HG03469 (cell line): ENCODE measurements around the gene MYLK.
"Not testable (repeated sequence)": the region's sequence is repeated elsewhere in the genome, so short reads cannot be mapped to it uniquely, and the experiment has no call there.

ENCODE experiments used
- ATAC-seq: cut with Tn5 transposase; IDR thresholded peaks from one replicate; pipeline ENCODE4 v1.9.1; 2021; ENCODE audit warnings: mild to moderate bottlenecking, moderate library complexity, moderate number of reproducible peaks; ENCODE audit not compliant: unreplicated experiment

The MYLK gene

DNA sequence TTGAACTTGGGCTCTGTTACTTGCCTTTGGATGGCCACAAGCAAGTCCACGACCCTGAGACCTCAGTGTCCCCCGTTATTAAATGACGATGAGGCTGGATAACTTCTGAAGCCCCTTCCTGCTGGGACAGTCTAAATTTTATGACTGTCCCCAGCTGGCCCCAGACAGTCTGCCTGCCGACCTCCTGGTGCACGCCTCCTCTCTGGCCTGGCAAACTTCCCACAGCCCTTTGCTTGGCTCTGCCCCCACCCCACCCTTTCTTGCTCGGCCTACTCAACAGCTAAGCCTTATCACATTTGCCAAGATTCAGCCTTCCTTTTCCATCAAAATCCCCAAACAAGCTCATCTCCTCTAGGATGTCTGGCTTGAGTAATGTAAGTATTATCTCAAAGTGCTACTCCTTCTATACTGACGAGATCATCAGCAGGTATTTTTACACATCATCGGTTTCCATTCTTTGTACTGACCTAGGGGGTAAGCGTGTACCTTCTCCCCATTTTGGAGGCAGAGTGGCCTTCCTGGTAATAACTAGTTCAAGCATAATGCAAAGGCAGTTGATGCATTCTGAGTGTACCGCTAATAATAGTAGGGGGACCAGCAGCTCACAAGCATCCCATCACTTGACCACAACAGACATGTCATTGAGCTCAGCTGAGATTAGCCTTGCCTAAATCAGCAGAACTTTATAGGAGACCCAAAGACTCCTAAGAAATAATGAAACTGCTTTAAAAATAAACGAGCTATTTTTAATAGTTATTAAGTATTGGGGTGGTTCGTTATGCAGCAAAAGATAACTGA lies 178.4 kb downstream of the MYLK start:
- no peak for ATAC-seq

DNA sequence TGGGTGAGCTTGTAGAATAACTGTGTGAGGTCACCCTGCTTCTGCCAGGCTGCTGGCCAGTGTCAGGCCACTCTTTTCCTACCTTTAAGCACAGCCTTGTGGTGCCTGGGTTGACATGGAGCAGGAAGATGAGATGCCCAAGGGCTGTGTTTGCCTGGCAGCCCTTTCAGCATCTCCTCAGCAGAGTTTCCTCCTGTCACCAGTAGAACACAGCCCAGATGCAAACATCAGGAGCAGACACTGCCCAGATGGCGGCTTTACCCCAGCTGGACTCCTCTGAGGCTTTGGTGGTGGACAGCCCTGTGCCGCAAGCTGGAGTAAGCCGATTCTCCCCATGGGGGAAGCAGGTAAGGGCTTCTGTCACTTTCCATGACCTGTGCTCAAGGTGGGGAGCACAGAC lies 180.5 kb downstream of the MYLK start:
- ATAC-seq = not testable (repeated sequence)

DNA sequence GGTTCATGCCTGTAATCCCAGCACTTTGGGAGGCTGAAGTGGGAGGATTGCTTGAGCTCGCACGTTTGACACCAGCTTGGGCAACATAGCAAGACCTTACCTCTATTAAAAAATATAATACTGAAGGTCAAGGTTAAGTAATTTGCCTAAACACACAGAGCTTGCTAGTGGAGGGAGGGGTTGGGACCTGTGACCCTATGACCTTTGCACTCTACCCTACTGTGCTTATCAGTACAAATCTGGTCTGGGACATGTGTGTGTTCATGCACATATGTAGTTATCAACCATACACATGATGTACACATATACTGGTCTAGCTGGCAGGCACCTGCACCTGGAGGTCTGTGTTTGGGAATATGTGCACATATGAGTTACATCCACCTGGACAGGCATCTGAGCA lies 181.4 kb downstream of the MYLK start:
- no peak for ATAC-seq

DNA sequence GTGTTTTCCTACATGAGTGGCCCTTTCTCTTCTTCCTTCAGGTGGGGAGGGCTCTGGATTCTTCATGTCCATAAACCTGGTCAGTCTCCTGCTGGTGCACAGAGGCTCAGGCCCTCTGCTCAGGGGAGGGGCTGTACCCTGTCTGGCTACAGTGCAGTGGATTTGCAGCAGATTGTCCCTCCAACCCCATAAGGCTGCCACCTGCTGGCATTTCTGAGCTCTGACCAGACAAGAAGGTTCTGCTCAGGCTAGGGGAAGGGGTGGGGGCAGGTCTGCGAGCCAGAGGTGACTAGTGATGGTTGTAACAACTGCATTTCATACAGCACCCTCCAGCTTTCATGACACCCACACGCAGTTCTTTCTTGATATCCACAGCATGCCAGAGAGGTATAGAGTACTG lies 182.1 kb downstream of the MYLK start:
- ATAC-seq = not testable (repeated sequence)

DNA sequence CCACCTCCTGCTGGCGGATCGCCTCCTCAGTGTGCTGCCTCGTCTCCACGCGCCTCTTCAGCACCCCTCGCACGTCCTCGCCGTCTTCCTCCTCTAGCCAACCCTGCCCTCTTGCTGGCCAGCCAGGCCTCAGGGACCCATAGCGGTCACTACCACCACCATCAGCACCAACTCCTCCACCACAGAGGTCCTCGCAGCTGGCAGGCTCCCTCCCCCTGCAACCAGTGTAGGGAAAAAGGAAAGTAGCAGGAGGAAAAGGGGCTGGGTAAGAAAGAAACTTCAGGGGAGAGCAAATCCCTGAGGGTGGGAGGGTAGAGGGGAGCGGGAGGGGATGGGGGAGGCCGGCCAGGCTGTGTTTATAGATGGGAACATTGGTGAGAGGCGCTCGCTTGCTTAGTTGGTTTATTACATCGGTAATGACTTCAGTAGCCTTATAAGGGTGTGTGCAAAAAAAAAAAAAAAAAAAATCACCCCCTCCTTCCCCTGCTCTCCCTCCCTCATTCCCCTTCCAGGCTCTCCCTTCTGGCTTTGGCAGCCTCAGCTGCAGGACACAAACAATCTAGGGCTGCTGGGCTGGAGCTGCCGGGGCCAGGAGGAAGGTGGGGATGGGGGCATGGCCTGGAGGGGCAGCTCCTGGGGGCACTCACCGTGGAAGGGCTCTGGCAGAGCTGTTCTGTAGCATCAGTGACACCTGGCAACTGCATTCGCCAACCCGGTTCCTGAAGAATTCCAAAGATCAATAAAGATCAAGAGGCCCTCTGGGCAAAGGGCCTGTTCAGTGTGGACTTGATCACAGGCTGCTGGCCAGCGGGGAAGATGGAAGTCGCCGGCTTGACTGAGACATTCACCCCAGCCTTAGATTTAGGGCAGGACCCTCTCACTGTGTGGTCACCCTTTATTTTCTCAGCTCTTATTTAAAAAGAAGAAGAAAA lies 183.1 kb downstream of the MYLK start:
- ATAC-seq = no peak

DNA sequence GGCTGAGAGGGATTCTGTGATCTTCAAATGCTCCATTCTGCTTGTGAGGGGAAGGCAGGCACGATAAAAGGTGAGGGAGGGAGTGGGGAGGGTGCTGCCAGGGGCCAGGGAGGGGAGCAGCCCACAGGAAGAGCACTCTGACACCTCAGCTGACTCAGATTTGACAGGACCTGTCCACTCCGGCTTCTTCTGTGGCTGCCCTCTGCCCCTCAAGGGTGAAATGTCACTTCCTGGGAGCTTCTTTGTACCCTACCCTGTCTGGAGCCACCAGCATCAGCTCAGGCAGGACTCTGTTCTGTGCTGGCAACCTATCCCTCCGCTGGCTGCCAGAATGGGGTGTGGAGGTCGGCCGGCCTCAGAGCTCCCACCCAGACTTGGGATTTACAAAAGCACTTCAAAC lies 185.3 kb downstream of the MYLK start:
- ATAC-seq = no peak

DNA sequence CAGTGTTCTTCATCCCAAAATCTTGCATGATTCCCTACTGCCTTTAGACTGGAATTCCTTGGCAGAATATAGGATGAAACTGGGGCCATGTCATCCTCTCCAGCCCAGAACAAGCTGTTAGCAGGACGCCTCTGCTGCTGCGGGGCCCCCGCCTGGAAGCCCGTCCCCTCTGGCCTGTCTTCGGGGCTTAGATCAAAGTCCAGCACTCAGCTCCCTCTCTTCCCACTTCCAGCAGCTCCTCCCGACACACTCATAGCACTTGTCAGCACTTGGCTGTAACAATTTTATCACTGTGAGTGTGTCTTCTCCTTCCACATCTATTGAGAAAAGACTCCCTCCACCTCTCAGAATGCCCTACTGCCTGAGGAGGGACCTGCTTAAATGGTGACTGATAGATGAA lies 187.3 kb downstream of the MYLK start:
- no peak for ATAC-seq

DNA sequence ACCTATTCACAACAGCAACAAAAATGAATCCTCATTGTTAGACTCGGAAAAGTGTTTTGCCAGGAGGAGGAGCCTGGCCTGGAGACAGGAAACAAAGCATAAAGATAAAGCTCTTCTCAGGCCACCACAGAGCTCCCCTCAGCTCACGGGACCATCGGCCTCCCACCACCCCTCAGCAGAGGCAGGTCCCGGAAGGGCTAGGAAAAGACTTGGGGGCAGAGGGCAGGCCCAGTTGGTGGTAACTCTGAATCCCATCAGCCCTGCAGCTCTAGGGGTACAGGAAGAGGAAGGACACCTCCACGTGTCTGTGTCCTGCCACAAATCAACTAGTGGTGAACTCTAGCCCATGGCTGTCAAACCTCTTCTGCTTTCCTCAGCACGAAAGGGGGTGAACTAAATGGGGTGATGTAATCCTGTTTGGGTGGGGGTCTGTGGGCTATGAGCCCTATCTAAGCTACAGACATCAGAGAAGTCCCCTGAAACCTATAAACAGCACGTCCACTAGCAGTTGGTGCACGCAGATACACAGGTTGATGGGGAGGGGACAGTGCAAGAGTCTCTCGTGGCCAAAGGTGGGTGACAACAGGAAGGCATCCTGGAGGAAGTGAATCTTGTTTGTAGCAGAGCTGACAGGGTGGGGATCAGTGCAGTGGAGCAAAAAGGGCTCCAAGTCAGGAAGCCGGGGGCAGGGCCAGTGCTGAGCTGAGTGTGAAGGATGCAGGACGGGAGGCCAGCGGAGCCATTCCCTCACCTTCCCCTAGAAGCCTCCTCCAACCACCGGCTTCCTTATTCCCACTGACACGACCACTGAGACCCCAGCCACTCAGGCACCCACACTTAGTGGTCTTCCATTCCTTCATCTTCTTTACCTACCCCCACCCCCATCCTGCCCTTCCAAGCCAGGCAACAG lies 188.1 kb downstream of the MYLK start:
- ATAC-seq = no peak

DNA sequence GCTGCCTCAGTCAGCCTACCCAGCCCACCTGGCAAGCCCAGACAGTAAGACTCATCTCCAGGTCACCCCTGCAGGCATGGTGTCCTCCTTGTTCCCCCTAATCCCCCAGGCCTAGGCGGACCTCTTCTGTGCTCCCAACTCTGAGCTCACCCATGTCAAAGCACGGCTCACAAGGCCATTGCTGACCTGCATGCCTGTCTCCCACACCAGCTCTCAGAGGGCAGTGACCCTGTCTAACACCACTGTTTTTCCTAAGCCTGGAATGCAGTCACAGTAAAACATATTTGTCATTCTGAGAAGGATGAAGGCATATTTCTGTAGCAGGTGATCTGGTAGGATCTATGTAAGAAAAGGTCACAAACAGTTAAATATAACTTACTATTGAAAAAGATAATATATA lies 189.0 kb downstream of the MYLK start:
- no peak for ATAC-seq

DNA sequence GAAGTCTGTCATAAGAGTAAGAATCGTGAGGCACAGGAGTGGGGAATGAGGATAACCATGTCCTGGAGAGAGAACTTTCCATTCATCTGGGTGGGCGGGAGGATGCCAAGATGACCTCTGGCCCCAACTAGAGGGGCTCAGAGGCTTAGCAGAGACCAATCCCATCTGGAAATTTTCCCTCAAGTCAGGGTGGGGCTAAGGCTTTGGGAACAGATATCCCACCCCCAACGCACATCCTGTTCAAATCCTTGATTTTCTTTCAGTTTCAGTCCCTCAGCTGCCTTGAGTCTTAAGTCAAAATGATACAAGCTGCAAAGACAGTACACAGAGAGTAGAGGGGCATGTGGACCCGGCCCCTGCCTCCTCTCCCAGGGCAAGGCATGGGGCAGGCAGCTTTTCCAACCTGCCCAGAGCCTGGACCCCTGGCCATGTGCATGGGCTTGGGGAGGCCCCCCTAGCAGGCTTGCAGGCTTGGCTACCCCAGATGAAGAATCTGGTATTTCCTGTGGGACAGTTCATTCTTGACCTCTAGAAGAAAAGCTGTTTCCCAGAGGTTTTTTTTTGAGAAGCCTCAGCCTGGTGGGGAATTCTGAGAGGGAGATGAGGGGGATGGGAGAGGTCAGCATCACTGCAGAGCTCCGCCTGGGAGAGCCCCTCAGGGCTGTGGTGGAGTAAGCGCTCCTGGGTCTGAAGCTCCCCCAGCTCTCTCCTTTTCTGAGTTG lies 189.6 kb downstream of the MYLK start:
- no peak for ATAC-seq

DNA sequence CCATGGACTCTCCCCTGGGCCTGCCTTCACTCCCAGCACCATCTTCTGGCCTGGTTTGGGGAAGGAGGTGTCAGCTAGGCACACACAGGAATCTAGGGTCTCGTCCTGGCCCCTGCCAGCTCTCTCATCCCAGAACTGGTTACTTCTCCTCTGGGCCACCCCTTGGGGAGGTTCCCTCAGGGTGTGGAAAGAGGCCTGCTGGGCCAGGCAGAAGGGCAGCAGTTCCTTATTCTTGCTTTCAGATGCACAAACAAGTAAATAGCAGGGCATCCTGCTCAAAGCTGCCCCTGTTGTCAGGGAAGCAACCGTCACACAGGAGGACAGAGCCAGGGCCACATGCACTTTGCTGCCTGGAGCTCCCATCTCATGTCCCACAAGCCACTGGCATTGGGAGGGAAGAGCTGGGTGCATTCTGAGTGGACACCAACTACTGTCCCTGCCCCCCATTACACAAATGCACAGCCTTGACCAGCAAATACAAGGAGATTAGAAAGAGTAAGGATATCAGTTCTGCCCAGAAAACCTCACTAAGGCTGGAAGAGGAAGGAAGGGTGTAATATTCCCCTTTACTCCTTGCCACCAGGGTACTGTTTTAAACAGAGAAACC lies 190.4 kb downstream of the MYLK start:
- ATAC-seq = no peak

DNA sequence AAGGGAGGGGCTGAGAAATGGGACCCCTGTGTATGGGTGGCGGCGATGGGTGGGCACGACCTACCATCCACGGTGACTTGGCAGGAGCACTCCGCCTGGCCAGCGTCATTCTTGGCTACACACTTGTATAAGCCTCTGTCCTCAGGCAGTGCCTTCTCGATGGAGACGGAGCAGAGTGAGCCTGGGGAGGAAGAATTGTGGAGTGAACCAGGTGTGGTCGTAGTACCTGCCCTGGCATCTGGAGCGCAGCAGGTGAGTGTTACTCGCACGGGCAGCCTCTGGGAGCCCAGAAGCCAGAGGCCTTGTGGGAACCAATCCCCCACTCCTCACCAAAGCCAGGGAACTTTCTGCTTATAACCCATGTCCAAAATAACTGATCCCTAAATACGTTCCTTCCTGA lies 191.5 kb downstream of the MYLK start:
- ATAC-seq = no peak

DNA sequence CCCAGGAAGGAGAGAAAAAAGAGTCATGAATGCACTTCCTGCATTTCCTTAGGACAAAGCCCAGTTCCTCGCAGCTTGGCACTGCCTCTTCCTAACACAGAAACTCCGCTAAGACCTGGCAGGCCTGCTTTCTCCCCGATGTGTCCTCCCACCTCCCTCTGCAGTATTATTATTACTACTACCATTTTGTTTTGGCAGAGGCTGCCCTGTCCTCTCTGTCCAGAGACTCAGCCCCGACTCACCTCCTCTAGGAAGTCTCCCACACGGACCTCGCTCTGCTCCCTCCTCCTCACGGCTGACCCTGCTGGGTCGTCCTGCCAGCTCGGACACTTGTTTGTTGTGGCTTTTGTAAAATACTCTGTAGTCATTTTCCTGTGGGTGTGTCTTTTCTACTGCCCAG lies 192.1 kb downstream of the MYLK start:
- ATAC-seq = no peak

DNA sequence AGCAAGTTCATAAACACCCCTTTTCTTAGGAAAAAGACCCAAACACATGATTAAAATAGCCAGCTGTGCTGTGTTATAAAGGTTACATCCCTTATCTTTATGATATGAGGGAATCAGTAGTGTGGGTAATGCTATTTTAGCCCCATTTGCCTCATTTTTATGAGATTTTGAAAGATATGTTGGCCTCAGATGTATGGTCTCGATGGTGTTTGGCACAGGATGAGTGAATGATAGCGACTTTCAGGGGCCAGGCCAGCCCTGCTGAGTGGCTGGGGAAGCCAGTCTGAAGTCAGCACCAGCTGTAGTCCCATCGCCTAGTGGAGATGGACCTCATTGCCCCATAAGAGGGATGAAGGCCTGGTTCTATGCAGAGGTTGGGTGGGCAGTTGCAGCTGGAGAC lies 194.3 kb downstream of the MYLK start:
- no peak for ATAC-seq

DNA sequence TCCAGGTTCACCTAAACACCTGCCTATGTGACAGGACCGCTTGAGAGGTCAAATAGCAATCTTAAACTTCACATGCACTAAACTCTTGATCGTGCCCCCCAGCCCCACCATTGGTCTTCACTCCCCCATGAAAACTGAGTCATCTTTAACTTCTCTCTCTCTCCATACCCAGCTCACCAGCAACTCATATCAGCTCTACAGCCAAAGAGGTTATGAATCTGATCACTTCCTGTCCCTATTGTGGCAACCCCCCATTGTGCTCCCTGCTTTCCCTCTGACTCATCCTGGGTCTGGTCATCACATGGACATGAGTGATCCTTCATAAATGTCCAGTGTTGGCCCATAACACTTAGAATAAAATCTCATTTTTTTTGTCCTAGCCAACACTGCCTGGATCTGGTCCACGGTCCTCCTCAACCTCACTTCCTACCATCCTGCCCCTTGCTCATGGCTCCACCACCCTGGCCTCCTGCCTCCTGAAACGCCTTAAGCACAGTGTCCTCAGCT lies 195.8 kb downstream of the MYLK start:
- no peak for ATAC-seq

DNA sequence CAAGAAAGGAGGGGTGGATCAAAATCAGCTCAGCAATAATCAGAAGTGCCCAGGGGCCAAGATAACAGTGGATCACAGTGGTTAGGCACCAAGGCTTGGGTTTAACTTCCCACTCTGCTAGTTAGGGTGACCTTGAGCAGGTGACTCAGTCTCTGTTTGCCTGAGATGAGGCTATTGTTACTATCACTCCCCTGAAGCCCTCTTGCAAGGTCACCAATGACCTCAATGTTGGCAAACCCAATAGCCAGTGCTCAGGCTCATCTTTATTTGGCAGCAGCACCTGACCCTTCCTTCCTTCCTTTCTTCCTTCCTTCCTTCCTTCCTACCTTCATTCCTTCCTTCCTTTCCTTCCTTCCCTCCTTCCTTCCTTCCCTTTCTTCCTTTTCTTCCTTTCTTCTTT lies 196.8 kb downstream of the MYLK start:
- no peak for ATAC-seq

DNA sequence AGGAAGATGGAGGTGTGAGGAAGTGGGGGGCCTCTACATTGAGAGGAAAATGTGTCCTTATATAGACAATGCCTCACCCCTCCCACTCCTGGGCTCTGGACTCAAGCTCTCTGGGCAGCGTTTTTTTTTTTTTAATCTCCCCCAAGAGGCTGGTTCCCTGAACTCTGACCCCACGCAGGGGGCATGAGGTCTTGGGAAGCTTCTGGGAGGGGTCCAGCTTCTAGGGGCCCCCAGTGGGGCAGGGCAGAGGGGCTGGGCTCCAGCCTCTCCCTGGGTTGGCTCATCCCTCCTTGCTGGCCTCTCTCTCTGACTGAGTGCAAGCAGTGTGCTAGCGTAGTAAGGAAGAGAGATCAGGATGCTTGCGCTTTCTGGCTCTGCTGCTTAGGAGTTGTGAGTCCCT lies 197.9 kb downstream of the MYLK start:
- no peak for ATAC-seq

DNA sequence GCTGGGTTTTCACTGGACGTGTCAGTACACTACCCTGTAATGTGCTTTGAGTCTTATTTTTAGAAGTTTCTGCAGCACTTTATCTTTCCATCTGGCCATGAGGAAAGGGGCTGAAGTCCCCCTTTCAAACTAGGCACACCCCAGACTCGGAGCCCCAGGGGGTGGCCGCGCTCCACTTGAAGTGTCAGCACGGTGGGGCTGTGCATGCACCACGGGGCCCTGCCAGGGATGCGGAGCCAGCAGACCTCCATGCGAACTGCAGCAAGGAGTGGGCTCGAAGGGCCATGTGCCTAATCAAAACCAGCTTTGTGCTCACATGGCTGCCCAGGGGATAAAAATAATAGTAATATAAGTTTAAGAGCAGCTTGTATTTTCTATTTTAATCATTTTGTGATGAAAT lies 198.4 kb downstream of the MYLK start:
- ATAC-seq = no peak

DNA sequence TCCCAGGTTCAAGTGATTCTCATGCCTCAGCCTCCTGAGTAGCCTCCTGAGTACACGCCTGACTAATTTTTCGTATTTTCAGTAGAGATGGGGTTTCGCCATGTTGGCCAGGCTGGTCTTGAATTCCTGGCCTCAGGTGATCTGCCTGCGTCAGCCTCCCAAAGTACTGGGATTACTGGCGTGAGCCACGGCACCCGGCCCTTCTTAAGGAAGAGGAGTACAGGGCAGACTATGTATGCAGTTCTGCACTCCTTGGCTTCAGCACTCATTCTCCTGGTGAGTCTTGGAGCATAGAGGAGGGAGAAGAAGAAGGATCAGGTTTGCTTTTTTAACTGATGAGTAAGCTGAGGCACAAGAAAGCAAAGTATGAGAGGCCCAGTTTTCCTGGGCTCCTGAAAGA lies 199.5 kb downstream of the MYLK start:
- no peak for ATAC-seq

DNA sequence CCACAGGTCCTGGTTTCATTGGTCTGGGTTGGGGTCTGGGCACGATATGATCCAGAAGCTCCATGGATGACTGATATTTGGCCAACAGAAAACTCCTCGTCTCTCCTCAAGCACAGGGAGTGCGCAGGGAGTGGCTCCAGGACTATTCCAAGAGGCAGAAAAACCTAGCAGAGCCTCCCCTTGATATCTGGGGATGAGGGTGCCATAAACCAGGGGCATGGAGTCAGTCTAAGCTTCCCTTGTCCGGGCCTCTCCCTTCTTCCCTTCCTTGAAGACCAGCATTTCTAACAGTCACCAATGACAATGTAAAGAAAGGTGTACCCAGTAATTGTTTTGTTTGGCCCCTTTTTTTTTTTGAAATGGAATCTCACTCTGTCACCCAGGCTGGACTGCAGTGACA lies 199.9 kb downstream of the MYLK start:
- ATAC-seq = no peak
